HepG2 (cell line): Measurements from ENCODE around the gene SEMA4C. TPM values are rescaled to one million over a fixed set of nuclear protein-coding genes. Genes with fewer than 3 reads are reported as not detected.

Experiments used
- ATAC-seq: fragments of 200-7000 bp; cut with Tn5 transposase; 3 replicates; pipeline ENCODE4 v1.9.1; 2020; ENCODE audit warnings: mild to moderate bottlenecking, moderate library complexity
- BruUV-seq: library from RNA; stranded (reverse); fragments of 400-500 nt; replicated peaks from 2 replicates; lab custom pipeline; 2021; lab: Mats Ljungman, UMichigan
- CTCF ChIA-PET: fragments of 300-600 bp; formaldehyde crosslinking; extraction: SDS; loops from one replicate; lab custom pipeline; 2021; ENCODE audit warnings: low total read pairs, inconsistent platforms, low intra/inter-chr PET ratio; lab: Yijun Ruan, JAX
- POLR2A ChIA-PET: fragments of 350-600 bp; sonication (Branson Sonifier 250); formaldehyde crosslinking; loops from one replicate; lab custom pipeline; 2020; ENCODE audit warnings: antibody characterized with exemption, inconsistent platforms; lab: Yijun Ruan, JAX
- DNase-seq: peaks from one replicate; pipeline ENCODE4 v3.0.0-alpha.2; 2015; ENCODE audit warnings: low spot score
- FAIRE-seq: peaks from 3 replicates; lab custom pipeline; 2011; peaks lifted over from hg19 to GRCh38; lab: Jason Lieb, UNC
- H2AFZ ChIP-seq: one replicate; pipeline ENCODE4 v1.6.1; 2011; ENCODE audit warnings: low read length, inconsistent platforms
- H3K27ac ChIP-seq: fragments of 300-600 bp; 3 replicates; pipeline ENCODE4 v1.8.0; 2011; ENCODE audit warnings: mixed run types, mild to moderate bottlenecking, mixed read lengths, low read length, inconsistent platforms; ENCODE audit not compliant: insufficient read depth; ENCODE audit errors: extremely low read length
- H3K27me3 ChIP-seq, 2 experiments: fragments of 200-600 bp in 1 of 2; 2 replicates in 1 of 2; 3 replicates in 1 of 2; pipeline versions ENCODE4 v1.6.0 to v1.8.0; 2011; ENCODE audit warnings: low read length in 2 of 2, mild to moderate bottlenecking in 2 of 2, moderate library complexity in 2 of 2, inconsistent platforms in 1 of 2; ENCODE audit not compliant: insufficient read depth in 2 of 2, control insufficient read depth in 1 of 2
- H3K36me3 ChIP-seq, 2 experiments: fragments of 200-600 bp in 1 of 2; replicated peaks in 1 of 2; 2 replicates in 1 of 2; 3 replicates in 1 of 2; pipeline versions ENCODE4 v1.5.1 to v1.8.0; 2011; ENCODE audit warnings: low read length in 2 of 2, inconsistent platforms in 1 of 2; ENCODE audit not compliant: insufficient read depth in 2 of 2, control insufficient read depth in 1 of 2
- H3K4me1 ChIP-seq: 2 replicates; pipeline ENCODE4 v1.5.1; 2012; ENCODE audit warnings: low read length, inconsistent platforms; ENCODE audit not compliant: insufficient read depth
- H3K4me2 ChIP-seq: 2 replicates; pipeline ENCODE4 v1.6.0; 2011; ENCODE audit warnings: low read depth, low read length, inconsistent platforms
- H3K4me3 ChIP-seq, 3 experiments: fragments of 200-600 bp in 1 of 3; sonication (generic), shearing (Covaris generic) in 1 of 3; replicated peaks in 1 of 3; 2 replicates each; pipeline ENCODE4 v1.5.1; 2011 to 2016; ENCODE audit warnings: low read length in 3 of 3, inconsistent platforms in 2 of 3, low read depth in 2 of 3, mild to moderate bottlenecking in 2 of 3, control low read depth in 1 of 3, mixed read lengths in 1 of 3; ENCODE audit not compliant: insufficient read depth in 1 of 3
- H3K79me2 ChIP-seq: one replicate; pipeline ENCODE4 v1.6.1; 2011; ENCODE audit warnings: low read length, inconsistent platforms; ENCODE audit not compliant: insufficient read depth
- H3K9ac ChIP-seq: 2 replicates; pipeline ENCODE4 v1.6.0; 2011; ENCODE audit warnings: mild to moderate bottlenecking, low read depth, low read length, inconsistent platforms; ENCODE audit not compliant: insufficient read depth
- H3K9me3 ChIP-seq: 2 replicates; pipeline ENCODE4 v1.5.1; 2012; ENCODE audit warnings: mild to moderate bottlenecking, low read length
- H4K20me1 ChIP-seq: 2 replicates; pipeline ENCODE4 v1.6.0; 2011; ENCODE audit warnings: inconsistent platforms, mild to moderate bottlenecking, low read length, moderate library complexity; ENCODE audit not compliant: insufficient read depth
- AFF4 ChIP-seq: sonication (generic); formaldehyde crosslinking; IDR thresholded peaks from 2 replicates; pipeline ENCODE4 v1.4.0; 2020; ENCODE audit warnings: missing genetic modification reagents
- AGO2 ChIP-seq: fragments of 200-400 bp; formaldehyde crosslinking; optimal IDR thresholded peaks from 2 replicates; pipeline ENCODE3; 2017; ENCODE audit warnings: mild to moderate bottlenecking, low read depth, low read length, moderate library complexity
- CBX1 ChIP-seq: IDR thresholded peaks from one replicate; pipeline ENCODE4 v1.6.1; 2016; ENCODE audit warnings: antibody characterized with exemption, low read depth
- DMTF1 ChIP-seq: sonication (generic); formaldehyde crosslinking; IDR thresholded peaks from 2 replicates; pipeline ENCODE4 v1.4.0; 2020; ENCODE audit warnings: mild to moderate bottlenecking, missing genetic modification reagents
- FIP1L1 ChIP-seq: fragments of 200-400 bp; formaldehyde crosslinking; IDR thresholded peaks from 2 replicates; pipeline ENCODE4 v1.6.1; 2018; ENCODE audit warnings: low read depth, mild to moderate bottlenecking, low read length, moderate library complexity, borderline replicate concordance; ENCODE audit not compliant: insufficient read depth
- HNRNPL ChIP-seq: fragments of 200-400 bp; formaldehyde crosslinking; IDR thresholded peaks from 2 replicates; pipeline ENCODE4 v1.6.1; 2017; ENCODE audit warnings: mild to moderate bottlenecking, low read depth, low read length
- MED13 ChIP-seq: sonication (generic); formaldehyde crosslinking; IDR thresholded peaks from 2 replicates; pipeline ENCODE4 v1.5.0; 2020; ENCODE audit warnings: missing genetic modification reagents
- RAD21 ChIP-seq: fragments of 450-650 bp; formaldehyde crosslinking; IDR thresholded peaks from 2 replicates; pipeline ENCODE4 v1.5.0; 2020; ENCODE audit warnings: mild to moderate bottlenecking
- RFXANK ChIP-seq: IDR thresholded peaks from 2 replicates; pipeline ENCODE4 v1.6.1; 2016
- YY1 ChIP-seq: IDR thresholded peaks from 2 replicates; pipeline ENCODE4 v1.6.1; 2011; ENCODE audit warnings: low read length, low read depth, moderate library complexity, mild to moderate bottlenecking; ENCODE audit not compliant: insufficient read depth, insufficient replicate concordance
- ZBTB8A ChIP-seq: sonication (generic); formaldehyde crosslinking; IDR thresholded peaks from 2 replicates; pipeline ENCODE4 v1.4.0; 2020; ENCODE audit warnings: mild to moderate bottlenecking, low read depth, missing genetic modification reagents, borderline replicate concordance
- ZFP82 ChIP-seq: sonication (generic); formaldehyde crosslinking; IDR thresholded peaks from 2 replicates; pipeline ENCODE4 v1.5.1; 2020; ENCODE audit warnings: mild to moderate bottlenecking, missing genetic modification reagents, borderline replicate concordance
- ZNF124 ChIP-seq: sonication (generic); formaldehyde crosslinking; IDR thresholded peaks from 2 replicates; pipeline ENCODE4 v1.4.0; 2020; ENCODE audit warnings: missing genetic modification reagents
- ZNF160 ChIP-seq: sonication (generic); formaldehyde crosslinking; IDR thresholded peaks from 2 replicates; pipeline ENCODE4 v1.8.0; 2022; ENCODE audit warnings: mild to moderate bottlenecking, inconsistent platforms, missing genetic modification reagents
- ZNF17 ChIP-seq: sonication (generic); formaldehyde crosslinking; IDR thresholded peaks from 2 replicates; pipeline ENCODE4 v1.5.0; 2020; ENCODE audit warnings: mild to moderate bottlenecking, missing genetic modification reagents
- ZNF326 ChIP-seq: sonication (generic); formaldehyde crosslinking; IDR thresholded peaks from 2 replicates; pipeline ENCODE4 v1.4.0; 2020; ENCODE audit warnings: missing genetic modification reagents, borderline replicate concordance
- ZNF367 ChIP-seq: sonication (generic); formaldehyde crosslinking; IDR thresholded peaks from 2 replicates; pipeline ENCODE4 v1.4.0; 2020; ENCODE audit warnings: missing genetic modification reagents, borderline replicate concordance
- ZNF546 ChIP-seq: sonication (generic); formaldehyde crosslinking; conservative IDR thresholded peaks from 2 replicates; pipeline ENCODE4 v1.8.1; 2023; ENCODE audit warnings: mild to moderate bottlenecking, missing genetic modification reagents
- ZNF672 ChIP-seq: sonication (generic); formaldehyde crosslinking; IDR thresholded peaks from 2 replicates; pipeline ENCODE4 v1.8.1; 2022; ENCODE audit warnings: missing genetic modification reagents
- WGBS: methylation state at CpG from one replicate; pipeline ENCODE4 v1.1.6; 2017; ENCODE audit warnings: low lambda C conversion rate; 5-methylcytosine and 5-hydroxymethylcytosine counted together
- in situ Hi-C: cut with HindIII; loops from 2 replicates; pipeline ENCODE4 v1.10.0; 2017; ENCODE audit warnings: low pct_unique_long_range_greater_than_20kb; ENCODE audit not compliant: extremely low pct_ligation_motif_present
- intact Hi-C: fragments of 100-400 bp; cut with micrococcal nuclease; formaldehyde crosslinking; loops from one replicate; pipeline ENCODE4 v1.10.0; 2022; ENCODE audit not compliant: unreplicated experiment
- polyA plus RNA-seq, 8 experiments: library from polyadenylated mRNA; depleted of rRNA in 3 of 8; stranded (reverse) in 7 of 8; unstranded in 1 of 8; fragments of >200 nt; fragmentation: Illumina TruSeq in 4 of 8; extraction: Trizol in 4 of 8; gene quantifications; 2 replicates each; pipeline versions ENCODE4 v1.2.1 to v1.2.3, GENCODE V29; 2011 to 2016; ENCODE audit warnings: low read depth in 4 of 8, missing spikeins in 1 of 8, mixed read lengths in 1 of 8; ENCODE audit not compliant: insufficient read depth in 1 of 8
- total RNA-seq, 5 experiments: library from RNA; depleted of rRNA; stranded (reverse); fragments of >200 nt; fragmentation: Illumina TruSeq; extraction: Trizol; gene quantifications; 2 replicates each; pipeline ENCODE4 v1.2.3, GENCODE V29; 2016; ENCODE audit warnings: low read depth in 1 of 5

Gene SEMA4C
- total and polyA plus RNA-seq, 2 of the 13 experiments (the other 11 are each of a cell fraction or from before 2014, with no cell fraction given) = 25.9 to 46.6 TPM

GRCh38 chr2:96867756-96868554 lies 1.9 kb downstream of the SEMA4C start:
- Histone ChIP-seq H3K27ac (peak overlapping the region; percentile 96), H3K36me3 (peaks cover 34 to 44% of the 10 kb centered on the region in 2 experiments), H4K20me1 (no peaks in the 10 kb centered on the region), H3K4me1 (peaks cover 39% of the 10 kb centered on the region), H3K9me3 (no peaks in the 10 kb centered on the region), H2AFZ (no peak overlapping the region), H3K4me2 (peak overlapping the region; percentile 92), H3K79me2 (peaks cover 23% of the 10 kb centered on the region), H3K4me3 (peak overlapping the region; percentile 81 to 100 (median 93)), H3K9ac (peak overlapping the region; percentile 98), H3K27me3 (peaks cover 0 to 15% of the 10 kb centered on the region in 2 experiments; a peak in 4 of 5 replicates)
- CTCF ChIA-PET = interaction anchor here (2.0 kb wide), 1 partner anchor 10 kb away, joined by 17 read pairs; the partner anchor contains the start of gene ANKRD39
- intact Hi-C loops = no loop called here
- FAIRE-seq (no peak), ATAC-seq (peak; percentile 1; the same call in 2 of the 3 replicates), DNase-seq (no peak)
- WGBS = 12% methylated on average over 18 of the region's 27 CpGs
- TSS peak; percentile 74 for BruUV-seq
- POLR2A ChIA-PET = interaction anchor here (0.7 to 5.9 kb wide), 16 partner anchors 10 to 607 kb away, joined by 3 to 152 read pairs (median 4); partner anchors contain the start of genes ANKRD23, ANKRD36, ANKRD39 and CNNM3
- in situ Hi-C loops = no loop called here
- TF ChIP-seq DMTF1 (CRISPR knock-in tag) (no peak), RAD21 (CRISPR knock-in tag) (no peak), ZFP82 (CRISPR knock-in tag) (no peak; the same call in 1 of the 2 replicates), ZNF546 (CRISPR knock-in tag) (no peak), MED13 (CRISPR knock-in tag) (no peak), CBX1 (no peak), ZNF17 (CRISPR knock-in tag) (no peak), YY1 (peak; percentile 62), FIP1L1 (no peak), ZNF124 (CRISPR knock-in tag) (no peak), AFF4 (CRISPR knock-in tag) (no peak), ZNF326 (no peak), ZBTB8A (CRISPR knock-in tag) (peak; percentile 14; the same call in 1 of the 2 replicates), AGO2 (no peak), ZNF672 (CRISPR knock-in tag) (no peak), HNRNPL (peak; percentile 86), ZNF160 (CRISPR knock-in tag) (0 out of 2 replicates have a peak, but pooled peaks have one; percentile 27), ZNF367 (CRISPR knock-in tag) (no peak), RFXANK (CRISPR knock-in tag) (no peak)
